Measurements from ENCODE around the gene PEX13.
A peak's percentile ranks its signal among the peaks of the same experiment; 100 is the strongest.
"Not testable (repeated sequence)": the region's sequence is repeated elsewhere in the genome, so short reads cannot be mapped to it uniquely, and the experiment has no call there.

Gene PEX13

GRCh38 chr2:61017556-61018317, at the start of gene PEX13, which contains the start of gene PUS10:
Gene PEX13, plus strand, starts transcription at chr2:61017720. Its CDS starts 40 bp downstream, at chr2:61017760.
Gene PUS10, minus strand, starts transcription at chr2:61018255. Its CDS starts 6,365 bp downstream, at chr2:61011890.
- DNase-seq, result peak; percentile 67

GRCh38 chr2:60972889-60973656, 44.4 kb upstream of the PEX13 start:
- DNase-seq, result no peak

- DNase-seq, result no peak
Measured at GRCh38 chr2:60973705-60974104, 43.8 kb upstream of the PEX13 start.

GRCh38 chr2:60974652-60975051, 42.9 kb upstream of the PEX13 start:
- DNase-seq, result no peak

- DNase-seq, result no peak
Measured at GRCh38 chr2:60976256-60976850, 41.2 kb upstream of the PEX13 start.

GRCh38 chr2:60976875-60977561, 40.5 kb upstream of the PEX13 start:
- no peak for DNase-seq

GRCh38 chr2:60977562-60977895, 40.0 kb upstream of the PEX13 start:
- no peak for DNase-seq

- DNase-seq, result no peak
Measured at GRCh38 chr2:60979231-60979630, 38.3 kb upstream of the PEX13 start.

- no peak for DNase-seq
Measured at GRCh38 chr2:60980071-60980815, 37.3 kb upstream of the PEX13 start.

GRCh38 chr2:60982066-60982465, 35.5 kb upstream of the PEX13 start:
- DNase-seq, result not testable (repeated sequence)

- no peak for DNase-seq
Measured at GRCh38 chr2:60984720-60985119, 32.8 kb upstream of the PEX13 start.

- DNase-seq, result no peak
Measured at GRCh38 chr2:60987041-60987440, 30.5 kb upstream of the PEX13 start.

GRCh38 chr2:60987656-60988055, 29.9 kb upstream of the PEX13 start:
- not testable (repeated sequence) for DNase-seq

GRCh38 chr2:60989259-60989658, 28.3 kb upstream of the PEX13 start:
- no peak for DNase-seq

GRCh38 chr2:60991644-60992043, 25.9 kb upstream of the PEX13 start:
- DNase-seq, result no peak

GRCh38 chr2:60992985-60993392, 24.5 kb upstream of the PEX13 start:
- DNase-seq, result no peak

- no peak for DNase-seq
Measured at GRCh38 chr2:60994131-60994530, 23.4 kb upstream of the PEX13 start.

GRCh38 chr2:60998628-60999545, 18.6 kb upstream of the PEX13 start:
- peak; percentile 37 for DNase-seq

- DNase-seq, result no peak
Measured at GRCh38 chr2:61005736-61006135, 11.8 kb upstream of the PEX13 start.

GRCh38 chr2:61006486-61007105, 10.9 kb upstream of the PEX13 start:
- DNase-seq, result no peak

- no peak for DNase-seq
Measured at GRCh38 chr2:61009355-61009754, 8.2 kb upstream of the PEX13 start.
